ENCODE data around the gene ANO2.

DNA sequence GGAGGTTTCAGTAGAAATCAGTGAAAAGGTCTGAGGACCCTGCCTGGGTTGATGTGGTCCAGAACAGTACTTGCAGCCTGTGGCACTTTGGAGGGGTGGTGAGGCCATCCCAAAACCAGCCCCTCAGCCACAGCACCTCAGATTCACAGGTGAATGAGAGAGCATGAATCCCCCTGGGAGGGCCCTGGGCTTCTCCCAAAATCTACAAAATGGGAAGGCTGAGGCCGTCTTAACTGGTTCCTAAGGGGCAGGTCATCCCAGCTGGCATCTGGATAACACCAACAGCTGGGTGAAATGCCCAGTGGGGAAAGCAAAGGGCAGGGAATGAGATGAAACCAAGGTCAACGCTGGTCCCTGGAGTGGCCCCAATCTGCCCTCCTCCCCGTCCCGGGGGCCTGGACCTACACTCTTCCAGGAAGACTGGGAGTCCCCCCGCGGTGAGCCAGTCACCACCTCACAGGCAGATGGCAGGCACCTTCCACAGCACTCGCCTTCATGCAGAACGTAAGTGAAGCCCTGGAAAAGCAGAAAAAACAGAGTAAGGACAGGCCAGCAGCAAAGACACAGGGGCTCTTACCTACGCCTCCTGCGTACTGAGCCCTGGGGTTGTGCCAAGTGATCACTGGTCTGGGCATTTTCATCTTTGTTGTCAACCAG is 26.3 kb upstream of the ANO2 start:
- TF ChIP-seq POLR2AphosphoS5 (IDR thresholded peaks at IDR 0.05; ENCODE audit: insufficient read depth, low read depth, low read length) = no peak
- no peak for TF ChIP-seq EZH2 (IDR thresholded peaks at IDR 0.05; ENCODE audit: borderline replicate concordance, low read depth, low read length, severe bottlenecking)
- TF ChIP-seq POLR2A (IDR thresholded peaks at IDR 0.05; ENCODE audit: low read depth, low read length) = no peak
- TF ChIP-seq, protein P1, sequence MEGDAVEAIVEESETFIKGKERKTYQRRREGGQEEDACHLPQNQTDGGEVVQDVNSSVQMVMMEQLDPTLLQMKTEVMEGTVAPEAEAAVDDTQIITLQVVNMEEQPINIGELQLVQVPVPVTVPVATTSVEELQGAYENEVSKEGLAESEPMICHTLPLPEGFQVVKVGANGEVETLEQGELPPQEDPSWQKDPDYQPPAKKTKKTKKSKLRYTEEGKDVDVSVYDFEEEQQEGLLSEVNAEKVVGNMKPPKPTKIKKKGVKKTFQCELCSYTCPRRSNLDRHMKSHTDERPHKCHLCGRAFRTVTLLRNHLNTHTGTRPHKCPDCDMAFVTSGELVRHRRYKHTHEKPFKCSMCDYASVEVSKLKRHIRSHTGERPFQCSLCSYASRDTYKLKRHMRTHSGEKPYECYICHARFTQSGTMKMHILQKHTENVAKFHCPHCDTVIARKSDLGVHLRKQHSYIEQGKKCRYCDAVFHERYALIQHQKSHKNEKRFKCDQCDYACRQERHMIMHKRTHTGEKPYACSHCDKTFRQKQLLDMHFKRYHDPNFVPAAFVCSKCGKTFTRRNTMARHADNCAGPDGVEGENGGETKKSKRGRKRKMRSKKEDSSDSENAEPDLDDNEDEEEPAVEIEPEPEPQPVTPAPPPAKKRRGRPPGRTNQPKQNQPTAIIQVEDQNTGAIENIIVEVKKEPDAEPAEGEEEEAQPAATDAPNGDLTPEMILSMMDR (IDR thresholded peaks at IDR 0.05; ENCODE audit: extremely low read depth in 1 of 2, insufficient read depth in 1 of 2, low read depth in 1 of 2, low read length in 2 of 2) = no peak
- no peak for TF ChIP-seq JUN (IDR thresholded peaks at IDR 0.05; ENCODE audit: borderline replicate concordance, insufficient read depth, insufficient read length, low read depth)
- no peak for TF ChIP-seq MYC (IDR thresholded peaks at IDR 0.05; ENCODE audit: low read depth, low read length)
- no peak for TF ChIP-seq FOS (IDR thresholded peaks at IDR 0.05; ENCODE audit: borderline replicate concordance, insufficient read depth, low read length)
- TF ChIP-seq, protein P2, sequence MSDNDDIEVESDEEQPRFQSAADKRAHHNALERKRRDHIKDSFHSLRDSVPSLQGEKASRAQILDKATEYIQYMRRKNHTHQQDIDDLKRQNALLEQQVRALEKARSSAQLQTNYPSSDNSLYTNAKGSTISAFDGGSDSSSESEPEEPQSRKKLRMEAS (IDR thresholded peaks at IDR 0.05; ENCODE audit: insufficient read depth, insufficient read length) = no peak
- TF ChIP-seq GATA2 (IDR thresholded peaks at IDR 0.05; ENCODE audit: insufficient read depth, insufficient read length, low read depth, low read length) = no peak
